H9 (cell line): Measurements from ENCODE around the gene ENAM. TPM values are rescaled to one million over a fixed set of nuclear protein-coding genes. Genes with fewer than 3 reads are reported as not detected.

Experiments
- DNase-seq: peaks from one replicate; pipeline ENCODE4 v3.0.0-alpha.2; 2017
- H2AFZ ChIP-seq: one replicate; pipeline ENCODE4 v1.6.1; 2013; ENCODE audit warnings: mild to moderate bottlenecking, low read length, control low read depth, moderate library complexity
- H2AK5ac ChIP-seq: 2 replicates; pipeline ENCODE4 v1.6.1; 2013; ENCODE audit warnings: low read length, control low read depth, mixed read lengths; ENCODE audit not compliant: insufficient read length
- H2BK120ac ChIP-seq: one replicate; pipeline ENCODE4 v1.6.1; 2013; ENCODE audit warnings: low read depth, mild to moderate bottlenecking, low read length, control low read depth, inconsistent platforms; ENCODE audit not compliant: poor library complexity, severe bottlenecking
- H2BK12ac ChIP-seq: 2 replicates; pipeline ENCODE4 v1.6.1; 2013; ENCODE audit warnings: low read length, control low read depth, mixed read lengths, low read depth; ENCODE audit not compliant: insufficient read length
- H2BK15ac ChIP-seq: 2 replicates; pipeline ENCODE4 v1.6.1; 2013; ENCODE audit warnings: low read depth, low read length, control low read depth
- H2BK20ac ChIP-seq: one replicate; pipeline ENCODE4 v1.6.1; 2013; ENCODE audit warnings: low read depth, mild to moderate bottlenecking, low read length, control low read depth, inconsistent platforms; ENCODE audit not compliant: poor library complexity, severe bottlenecking
- H2BK5ac ChIP-seq: 2 replicates; pipeline ENCODE4 v1.6.1; 2013; ENCODE audit warnings: low read length, control low read depth, mixed read lengths; ENCODE audit not compliant: insufficient read length
- H3K14ac ChIP-seq: 2 replicates; pipeline ENCODE4 v1.6.1; 2013; ENCODE audit warnings: low read length, control low read depth; ENCODE audit not compliant: insufficient read depth
- H3K18ac ChIP-seq: 2 replicates; pipeline ENCODE4 v1.6.1; 2013; ENCODE audit warnings: low read depth, mild to moderate bottlenecking, mixed read lengths, low read length, control low read depth; ENCODE audit not compliant: insufficient read length
- H3K23ac ChIP-seq: 2 replicates; pipeline ENCODE4 v1.6.1; 2013; ENCODE audit warnings: low read length, control low read depth, mixed read lengths, low read depth; ENCODE audit not compliant: insufficient read length
- H3K23me2 ChIP-seq: 2 replicates; pipeline ENCODE4 v1.6.1; 2013; ENCODE audit warnings: low read depth, mild to moderate bottlenecking, mixed read lengths, low read length, control low read depth; ENCODE audit not compliant: insufficient read length, poor library complexity, severe bottlenecking
- H3K27ac ChIP-seq: 2 replicates; pipeline ENCODE4 v1.5.1; 2013; ENCODE audit warnings: low read length, control low read depth, mixed read lengths, low read depth; ENCODE audit not compliant: insufficient read length
- H3K27me3 ChIP-seq: 2 replicates; pipeline ENCODE4 v1.6.1; 2013; ENCODE audit warnings: low read length, control low read depth, inconsistent platforms; ENCODE audit not compliant: insufficient read depth
- H3K4ac ChIP-seq: 2 replicates; pipeline ENCODE4 v1.6.1; 2013; ENCODE audit warnings: low read depth, mild to moderate bottlenecking, control low read depth, inconsistent platforms, low read length, moderate library complexity
- H3K4me1 ChIP-seq: 2 replicates; pipeline ENCODE4 v1.6.1; 2013; ENCODE audit warnings: low read length, control low read depth, inconsistent platforms; ENCODE audit not compliant: insufficient read depth
- H3K4me2 ChIP-seq: 2 replicates; pipeline ENCODE4 v1.6.1; 2013; ENCODE audit warnings: low read length, control low read depth, mixed read lengths; ENCODE audit not compliant: insufficient read length, insufficient read depth
- H3K56ac ChIP-seq: 2 replicates; pipeline ENCODE4 v1.6.1; 2013; ENCODE audit warnings: low read depth, mild to moderate bottlenecking, mixed read lengths, low read length, control low read depth; ENCODE audit not compliant: insufficient read length
- H3K79me1 ChIP-seq: 2 replicates; pipeline ENCODE4 v1.6.1; 2013; ENCODE audit warnings: low read depth, mild to moderate bottlenecking, moderate library complexity, low read length, control low read depth, inconsistent platforms; ENCODE audit not compliant: insufficient read depth, poor library complexity, severe bottlenecking
- H3K79me2 ChIP-seq: 2 replicates; pipeline ENCODE4 v1.6.1; 2013; ENCODE audit warnings: low read length, control low read depth, inconsistent platforms; ENCODE audit not compliant: insufficient read depth
- H3K9ac ChIP-seq: 2 replicates; pipeline ENCODE4 v1.6.1; 2013; ENCODE audit warnings: low read length, control low read depth, mixed read lengths; ENCODE audit not compliant: insufficient read length; ENCODE audit errors: extremely low read depth
- H3K9me3 ChIP-seq: one replicate; pipeline ENCODE4 v1.6.1; 2013; ENCODE audit warnings: low read depth, low read length, inconsistent platforms; ENCODE audit not compliant: control insufficient read depth
- H3T11ph ChIP-seq: one replicate; pipeline ENCODE4 v1.6.1; 2013; ENCODE audit warnings: mild to moderate bottlenecking, low read length, control low read depth, inconsistent platforms
- H4K20me1 ChIP-seq: one replicate; pipeline ENCODE4 v1.6.1; 2013; ENCODE audit not compliant: control insufficient read depth, insufficient read length, insufficient read depth
- H4K5ac ChIP-seq: 2 replicates; pipeline ENCODE4 v1.6.1; 2013; ENCODE audit warnings: low read depth, mild to moderate bottlenecking, mixed read lengths, low read length, control low read depth; ENCODE audit not compliant: insufficient read length
- H4K8ac ChIP-seq: replicated peaks from 2 replicates; pipeline ENCODE4 v1.6.1; 2013; ENCODE audit warnings: low read length, control low read depth, mixed read lengths, low read depth; ENCODE audit not compliant: insufficient read length
- H4K91ac ChIP-seq: 2 replicates; pipeline ENCODE4 v1.6.1; 2013; ENCODE audit warnings: low read depth, mild to moderate bottlenecking, moderate library complexity, mixed read lengths, low read length, control low read depth; ENCODE audit not compliant: insufficient read length
- H3K27ac Mint-ChIP-seq, 3 experiments: 2 replicates in 2 of 3; 3 replicates in 1 of 3; pipeline ENCODE4 v1.8.0; 2020 to 2021; ENCODE audit warnings: mixed read lengths in 3 of 3, mild to moderate bottlenecking in 1 of 3, moderate library complexity in 1 of 3
- H3K27me3 Mint-ChIP-seq: 2 replicates; pipeline ENCODE4 v1.8.0; 2021; ENCODE audit warnings: low read depth, mild to moderate bottlenecking, moderate library complexity, mixed read lengths
- H3K36me3 Mint-ChIP-seq, 3 experiments: 2 replicates in 2 of 3; 3 replicates in 1 of 3; pipeline ENCODE4 v1.8.0; 2020 to 2021; ENCODE audit warnings: low read depth in 3 of 3, mixed read lengths in 3 of 3; ENCODE audit not compliant: insufficient read depth in 1 of 3
- H3K4me1 Mint-ChIP-seq, 2 experiments: 2 replicates each; pipeline ENCODE4 v1.8.0; 2020; ENCODE audit warnings: mixed read lengths in 2 of 2
- H3K4me3 Mint-ChIP-seq, 2 experiments: 2 replicates in 1 of 2; 3 replicates in 1 of 2; pipeline ENCODE4 v1.8.0; 2020 to 2021; ENCODE audit warnings: mild to moderate bottlenecking in 2 of 2, mixed read lengths in 2 of 2, moderate library complexity in 1 of 2
- H3K9me3 Mint-ChIP-seq, 2 experiments: 2 replicates in 1 of 2; 3 replicates in 1 of 2; pipeline ENCODE4 v1.8.0; 2020; ENCODE audit warnings: mild to moderate bottlenecking in 2 of 2, mixed read lengths in 2 of 2, moderate library complexity in 1 of 2
- WGBS: extraction: QIAGEN DNeasy Blood & Tissue Kit; methylation state at CpG from one replicate; pipeline ENCODE4 v1.1.7; 2013; ENCODE audit warnings: missing lambda C conversion rate, low lambda C conversion rate, mixed read lengths; ENCODE audit not compliant: insufficient read length; ENCODE audit errors: extremely low coverage; 5-methylcytosine and 5-hydroxymethylcytosine counted together
- total RNA-seq: library from RNA; stranded (reverse); gene quantifications from 2 replicates; pipeline ENCODE4 v1.2.1, GENCODE V29; 2021
- TF ChIP-seq, protein P1 (sequence below): fragments of 200-600 bp; sonication (generic); conservative IDR thresholded peaks from 3 replicates; pipeline ENCODE4 v1.8.0; 2021; ENCODE audit warnings: antibody characterized with exemption, mild to moderate bottlenecking

ENAM gene
- total RNA-seq, 1 experiment from 2014 or later, result not detected

DNA sequence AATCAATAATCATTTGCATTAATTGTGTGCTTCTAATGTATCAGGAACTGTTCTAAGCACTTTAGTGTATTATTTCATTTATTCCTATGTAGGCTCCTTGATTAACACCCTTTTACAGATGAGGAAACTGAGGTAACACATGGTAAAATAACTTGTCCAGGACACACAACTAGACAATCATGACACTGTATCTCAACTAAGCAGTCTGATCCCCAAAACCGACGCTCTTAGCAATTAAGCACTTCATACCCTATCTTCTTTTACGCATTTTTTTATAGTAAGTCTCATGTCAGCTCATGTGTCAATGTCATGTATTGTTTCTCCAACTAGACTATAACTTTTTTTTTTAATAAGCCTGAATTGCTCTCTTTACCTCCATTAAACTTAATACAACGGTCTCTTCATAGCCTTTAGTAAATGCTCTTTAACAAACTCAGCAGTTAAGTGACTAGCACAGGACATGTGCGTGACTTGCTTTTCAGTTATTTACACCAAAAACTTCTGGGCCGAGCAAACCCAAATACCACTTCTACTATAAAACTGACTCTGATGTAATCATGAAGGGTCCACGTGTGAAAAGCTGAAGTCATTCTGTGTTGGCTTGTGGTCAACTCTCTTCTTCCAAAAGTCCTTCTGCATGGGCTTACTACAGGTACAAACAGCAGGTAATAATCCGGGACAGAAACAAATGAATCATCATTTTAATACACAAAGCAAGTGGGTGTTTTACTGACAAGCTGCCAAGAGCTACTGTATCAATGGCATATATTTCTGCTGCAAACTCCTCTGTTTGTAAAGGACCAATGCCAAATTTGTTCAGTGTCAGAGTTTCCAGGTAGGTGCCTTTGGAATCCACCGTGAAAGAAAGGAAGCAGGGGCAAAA lies 44.4 kb upstream of the ENAM start:
- Histone ChIP-seq H3K27ac (no peak overlapping the region), H4K5ac (no peak overlapping the region), H3K4ac (no peak overlapping the region), H2BK12ac (no peak overlapping the region), H2BK120ac (no peak overlapping the region), H3K79me2 (no peaks in the 10 kb centered on the region), H2BK15ac (no peak overlapping the region), H3K4me2 (no peak overlapping the region), H3K18ac (no peak overlapping the region), H4K8ac (no peak overlapping the region), H4K20me1 (no peaks in the 10 kb centered on the region), H3K23me2 (no peaks in the 10 kb centered on the region), H3K4me1 (no peaks in the 10 kb centered on the region), H3K14ac (no peak overlapping the region), H2BK20ac (no peak overlapping the region), H2BK5ac (no peak overlapping the region), H4K91ac (no peak overlapping the region), H3K9ac (no peak overlapping the region), H2AK5ac (no peak overlapping the region), H3K79me1 (no peaks in the 10 kb centered on the region), H2AFZ (no peak overlapping the region), H3T11ph (no peak overlapping the region), H3K56ac (no peak overlapping the region), H3K9me3 (no peaks in the 10 kb centered on the region), H3K23ac (no peak overlapping the region), H3K27me3 (no peaks in the 10 kb centered on the region)
- no peak for DNase-seq
- no peaks in the 10 kb centered on the region for H3K4me1 Mint-ChIP-seq
- no peak overlapping the region for H3K4me3 Mint-ChIP-seq
- H3K36me3 Mint-ChIP-seq, result no peaks in the 10 kb centered on the region
- WGBS, result no CpG with 5 or more reads among the region's 9 CpGs
- no peak overlapping the region for H3K27ac Mint-ChIP-seq
- H3K9me3 Mint-ChIP-seq, result no peaks in the 10 kb centered on the region
- TF ChIP-seq, protein P1, sequence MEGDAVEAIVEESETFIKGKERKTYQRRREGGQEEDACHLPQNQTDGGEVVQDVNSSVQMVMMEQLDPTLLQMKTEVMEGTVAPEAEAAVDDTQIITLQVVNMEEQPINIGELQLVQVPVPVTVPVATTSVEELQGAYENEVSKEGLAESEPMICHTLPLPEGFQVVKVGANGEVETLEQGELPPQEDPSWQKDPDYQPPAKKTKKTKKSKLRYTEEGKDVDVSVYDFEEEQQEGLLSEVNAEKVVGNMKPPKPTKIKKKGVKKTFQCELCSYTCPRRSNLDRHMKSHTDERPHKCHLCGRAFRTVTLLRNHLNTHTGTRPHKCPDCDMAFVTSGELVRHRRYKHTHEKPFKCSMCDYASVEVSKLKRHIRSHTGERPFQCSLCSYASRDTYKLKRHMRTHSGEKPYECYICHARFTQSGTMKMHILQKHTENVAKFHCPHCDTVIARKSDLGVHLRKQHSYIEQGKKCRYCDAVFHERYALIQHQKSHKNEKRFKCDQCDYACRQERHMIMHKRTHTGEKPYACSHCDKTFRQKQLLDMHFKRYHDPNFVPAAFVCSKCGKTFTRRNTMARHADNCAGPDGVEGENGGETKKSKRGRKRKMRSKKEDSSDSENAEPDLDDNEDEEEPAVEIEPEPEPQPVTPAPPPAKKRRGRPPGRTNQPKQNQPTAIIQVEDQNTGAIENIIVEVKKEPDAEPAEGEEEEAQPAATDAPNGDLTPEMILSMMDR, result no peak
- H3K27me3 Mint-ChIP-seq, result no peaks in the 10 kb centered on the region
